GM18861 (cell line): ENCODE results near the gene MYOCOS.

Source experiments
- ATAC-seq: cut with Tn5 transposase; IDR thresholded peaks from one replicate; pipeline ENCODE4 v1.9.1; 2021; ENCODE audit not compliant: unreplicated experiment

MYOCOS gene

DNA sequence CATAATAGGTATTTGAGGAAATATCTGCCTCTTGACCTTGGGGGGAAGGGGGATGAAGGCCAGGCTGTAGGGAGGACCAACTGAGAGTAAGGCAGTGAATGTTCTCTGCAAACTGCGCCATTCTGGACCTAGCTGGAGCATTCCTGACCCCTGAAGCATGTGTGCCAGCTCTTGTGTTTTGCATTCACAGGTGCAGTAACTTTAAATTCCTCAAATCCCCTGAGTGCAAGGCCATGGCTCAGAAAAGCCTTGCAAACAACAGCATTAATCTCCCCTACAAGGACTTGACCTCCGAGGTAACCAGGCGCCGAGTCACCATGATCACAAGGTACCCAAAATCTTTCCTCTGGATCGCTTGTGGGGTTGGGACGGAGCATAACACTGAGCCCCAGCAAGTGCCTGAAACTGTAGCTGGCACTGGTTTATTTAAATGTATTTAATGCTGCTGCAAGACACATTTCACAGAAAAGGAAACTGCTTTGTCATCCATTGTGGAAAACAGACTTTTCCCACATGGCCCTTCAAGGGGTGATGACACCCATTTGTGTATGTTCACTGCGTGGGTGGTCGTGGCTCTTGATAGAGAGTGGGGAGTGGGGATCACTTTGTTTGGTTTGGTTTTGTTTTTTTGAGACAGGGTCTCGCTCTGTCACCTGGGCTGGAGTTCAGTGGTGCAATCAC, 1.7 kb downstream of the MYOCOS start:
- ATAC-seq = no peak

DNA sequence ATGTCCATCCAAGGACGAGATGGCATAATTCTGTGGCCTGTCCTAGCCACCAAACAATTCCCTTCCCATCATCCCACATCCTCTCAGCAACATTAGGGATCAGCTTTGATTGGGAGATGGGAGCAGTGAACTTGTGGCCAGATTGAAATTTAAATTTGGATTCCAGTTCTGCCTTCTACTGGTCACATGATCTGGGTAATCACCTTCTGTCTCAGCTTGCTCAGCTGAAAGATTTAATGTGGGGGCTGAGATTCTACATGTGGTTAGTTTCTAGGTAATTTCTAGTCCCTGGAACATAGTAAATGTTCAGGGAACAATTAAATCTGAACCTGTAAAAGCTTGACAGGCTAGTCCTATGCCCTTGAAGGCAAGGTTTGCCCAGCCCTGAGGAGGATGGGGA, 3.2 kb downstream of the MYOCOS start:
- ATAC-seq = no peak

DNA sequence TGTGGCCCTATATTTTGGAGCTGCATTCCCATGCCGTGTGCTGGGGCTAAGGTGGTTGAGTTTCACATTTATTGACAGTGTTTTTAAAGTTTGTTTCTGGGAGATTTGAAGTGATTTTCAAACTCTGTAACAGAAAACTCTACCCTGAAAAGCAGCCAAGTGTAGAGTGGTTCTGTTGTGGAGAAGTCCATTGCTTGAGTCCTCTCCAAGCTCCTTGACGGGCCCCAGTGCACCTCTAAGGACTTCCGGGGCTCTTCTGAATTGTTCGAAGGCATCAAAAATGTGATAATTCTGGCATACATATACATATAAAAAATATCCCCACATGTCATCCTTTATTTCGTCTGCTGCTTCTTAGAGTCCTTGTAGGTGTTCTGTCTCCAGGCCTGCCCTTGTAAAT, 5.0 kb downstream of the MYOCOS start:
- no peak for ATAC-seq

DNA sequence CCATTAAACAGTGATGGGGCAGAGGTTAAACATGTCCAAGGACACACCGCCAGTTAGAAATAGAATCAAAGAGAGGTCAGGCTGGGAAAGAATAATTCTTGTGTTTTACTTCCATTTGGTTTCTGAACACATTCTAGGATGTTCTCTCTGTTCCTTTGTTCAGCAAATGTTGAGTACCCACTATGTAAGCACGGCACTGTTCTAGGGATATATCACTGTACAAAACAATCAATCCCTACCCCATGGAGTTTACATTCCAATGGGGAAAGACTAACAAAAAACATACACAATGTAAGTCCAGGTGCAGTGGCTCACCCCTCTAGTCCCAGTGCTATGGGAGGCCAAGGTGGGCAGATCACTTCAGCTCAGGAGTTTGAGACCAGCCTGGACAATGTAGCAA, 6.2 kb downstream of the MYOCOS start:
- no peak for ATAC-seq

DNA sequence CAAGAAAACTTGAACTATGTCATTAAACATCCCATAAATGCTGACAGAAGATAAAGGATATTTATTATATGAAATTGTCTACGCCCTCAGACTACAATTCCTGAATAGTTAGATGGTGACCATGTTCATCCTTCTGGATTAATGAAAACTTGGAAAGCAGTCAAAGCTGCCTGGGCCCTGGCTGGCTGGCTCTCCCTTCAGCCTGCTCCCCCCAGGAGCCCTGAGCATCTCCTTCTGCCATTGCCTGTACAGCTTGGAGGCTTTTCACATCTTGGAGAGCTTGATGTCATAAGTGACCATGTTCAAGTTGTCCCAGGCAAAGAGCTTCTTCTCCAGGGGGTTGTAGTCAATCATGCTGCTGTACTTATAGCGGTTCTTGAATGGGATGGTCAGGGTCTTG, 13.6 kb downstream of the MYOCOS start:
- ATAC-seq = no peak

DNA sequence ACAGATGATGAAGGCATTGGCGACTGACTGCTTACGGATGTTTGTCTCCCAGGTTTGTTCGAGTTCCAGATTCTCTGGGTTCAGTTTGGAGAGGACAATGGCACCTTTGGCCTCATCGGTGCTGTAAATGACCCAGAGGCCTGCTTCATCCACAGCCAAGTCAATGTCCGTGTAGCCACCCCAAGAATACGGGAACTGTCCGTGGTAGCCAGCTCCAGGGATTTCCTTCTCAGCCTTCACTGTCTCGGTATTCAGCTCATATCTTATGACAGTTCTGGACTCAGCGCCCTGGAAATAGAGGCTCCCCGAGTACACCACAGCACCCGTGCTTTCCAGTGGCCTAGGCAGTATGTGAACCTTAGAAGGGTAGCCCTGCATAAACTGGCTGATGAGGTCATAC, 14.1 kb downstream of the MYOCOS start:
- ATAC-seq = no peak

DNA sequence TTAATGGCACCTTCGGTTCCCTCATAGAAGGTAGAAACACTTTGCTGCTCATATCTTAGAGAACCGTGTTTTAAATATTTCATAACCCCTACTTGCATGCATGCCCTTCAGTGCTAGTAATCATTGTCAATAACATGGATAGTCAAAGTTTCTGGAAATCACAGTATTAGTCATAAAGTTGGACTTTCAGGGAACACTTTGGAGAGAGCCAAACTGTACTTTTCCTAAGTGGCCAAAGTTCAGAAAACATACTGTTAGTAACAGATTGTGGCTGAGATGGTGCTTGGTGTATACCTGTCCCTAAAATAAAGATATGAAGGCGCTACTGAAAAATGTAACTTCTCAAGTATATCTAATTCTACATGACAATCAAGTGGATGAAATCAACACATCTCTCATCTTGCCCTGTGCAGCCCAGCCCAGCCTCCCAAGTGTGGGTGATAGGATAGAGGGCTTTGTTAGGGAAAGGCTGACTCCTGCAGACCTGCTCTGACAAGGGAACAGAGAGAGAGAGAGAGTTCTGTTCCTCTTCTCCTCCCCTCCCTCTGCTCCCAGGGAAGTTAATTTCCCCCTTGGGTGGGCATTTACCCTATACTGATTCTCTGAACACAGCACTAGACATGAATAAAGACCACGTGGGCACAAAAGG, 16.0 kb downstream of the MYOCOS start:
- ATAC-seq = no peak

DNA sequence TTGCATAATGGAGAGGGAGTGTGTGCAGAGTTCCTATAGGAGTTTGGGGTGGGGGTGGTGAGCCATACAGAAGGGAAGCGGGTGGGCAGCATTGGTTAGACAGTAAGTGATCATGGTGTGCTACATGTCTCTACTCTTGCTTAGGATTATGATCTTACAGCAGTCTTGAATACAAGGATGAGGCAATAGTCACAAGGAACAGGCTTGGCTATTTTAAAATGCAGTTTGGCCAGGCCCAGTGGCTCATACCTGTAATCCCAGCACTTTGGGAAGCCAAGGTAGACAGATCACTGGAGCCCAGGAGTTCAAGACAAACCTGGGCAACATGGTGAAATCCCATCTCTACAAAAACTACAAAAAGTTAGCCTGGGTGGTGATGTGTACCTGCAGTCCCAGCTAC, 18.2 kb downstream of the MYOCOS start:
- no peak for ATAC-seq

DNA sequence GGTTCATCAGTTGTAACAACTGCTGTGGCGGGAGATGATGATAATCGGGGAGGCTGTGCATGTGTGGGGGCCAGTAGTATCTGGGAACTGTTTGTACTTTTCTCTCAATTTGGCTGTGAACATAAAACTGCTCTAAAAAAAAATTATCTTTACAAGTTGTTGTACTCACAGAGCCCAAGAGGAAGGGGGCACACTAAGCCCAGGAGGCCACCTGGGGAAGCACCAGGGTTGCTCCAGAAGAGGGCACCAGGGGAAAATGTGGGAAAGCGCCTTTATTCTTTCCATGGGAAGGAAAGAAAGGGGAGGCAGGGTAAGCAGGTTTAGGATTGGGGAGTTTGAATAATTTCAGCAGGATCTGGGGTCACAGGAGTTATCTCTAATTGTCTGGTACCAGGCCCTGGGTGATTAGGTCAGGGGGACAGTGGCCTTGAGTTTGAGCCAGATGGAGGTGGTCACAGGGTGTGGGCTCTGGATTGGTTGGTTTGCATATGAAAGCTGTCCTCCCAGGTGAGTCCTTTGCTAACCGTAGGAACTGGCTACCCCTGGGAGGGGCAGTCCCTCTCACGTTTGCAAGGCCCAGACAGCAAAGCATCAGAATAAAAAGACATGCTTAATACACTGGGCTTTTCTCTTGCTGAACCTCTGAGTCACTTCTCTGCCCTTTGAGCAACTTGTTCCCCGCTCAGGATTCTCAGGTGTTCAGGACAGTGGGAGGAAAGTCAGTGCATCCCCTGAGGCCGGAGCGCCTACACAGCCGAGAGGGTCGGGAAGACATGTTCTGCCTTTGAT, 19.2 kb downstream of the MYOCOS start:
- ATAC-seq = no peak

DNA sequence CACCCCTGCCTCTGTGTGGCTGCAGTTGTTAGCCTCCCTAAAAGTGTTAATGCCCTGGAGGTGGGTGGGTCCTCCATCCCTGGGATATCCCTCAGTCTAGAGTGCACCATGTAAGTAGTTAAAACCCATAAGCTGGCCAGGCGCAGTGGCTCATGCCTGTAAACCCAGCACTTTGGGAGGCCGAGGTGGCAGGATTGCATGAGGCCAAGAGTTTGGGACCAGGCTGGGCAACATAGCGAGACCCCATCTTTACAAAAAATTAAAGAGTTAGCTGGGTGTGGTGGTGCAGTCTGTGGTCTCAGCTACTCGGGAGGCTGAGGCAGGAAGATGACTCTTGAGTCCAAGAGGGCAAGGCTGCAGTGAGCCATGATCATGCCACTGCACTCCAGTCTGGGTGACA, 20.2 kb downstream of the MYOCOS start:
- ATAC-seq = no peak

DNA sequence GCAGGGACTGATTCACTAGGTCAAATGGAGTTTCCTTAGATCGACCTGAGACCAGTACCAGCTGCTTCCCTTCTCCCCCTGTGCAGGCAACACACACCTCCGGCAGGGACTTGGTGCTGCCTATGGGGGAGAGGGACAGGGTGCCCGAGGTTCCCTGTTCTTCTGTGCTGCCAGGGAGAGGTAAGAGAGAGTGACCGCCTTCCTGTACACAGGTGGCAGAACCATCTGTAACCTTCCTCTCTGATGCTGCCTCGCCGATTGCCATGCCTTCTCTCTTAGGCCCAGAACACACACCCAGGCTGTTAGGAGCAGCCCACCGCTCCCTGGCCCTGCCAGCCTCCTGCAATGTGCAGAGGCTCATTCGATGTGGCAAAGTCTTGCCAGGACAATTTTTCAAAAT, 21.1 kb downstream of the MYOCOS start:
- no peak for ATAC-seq

DNA sequence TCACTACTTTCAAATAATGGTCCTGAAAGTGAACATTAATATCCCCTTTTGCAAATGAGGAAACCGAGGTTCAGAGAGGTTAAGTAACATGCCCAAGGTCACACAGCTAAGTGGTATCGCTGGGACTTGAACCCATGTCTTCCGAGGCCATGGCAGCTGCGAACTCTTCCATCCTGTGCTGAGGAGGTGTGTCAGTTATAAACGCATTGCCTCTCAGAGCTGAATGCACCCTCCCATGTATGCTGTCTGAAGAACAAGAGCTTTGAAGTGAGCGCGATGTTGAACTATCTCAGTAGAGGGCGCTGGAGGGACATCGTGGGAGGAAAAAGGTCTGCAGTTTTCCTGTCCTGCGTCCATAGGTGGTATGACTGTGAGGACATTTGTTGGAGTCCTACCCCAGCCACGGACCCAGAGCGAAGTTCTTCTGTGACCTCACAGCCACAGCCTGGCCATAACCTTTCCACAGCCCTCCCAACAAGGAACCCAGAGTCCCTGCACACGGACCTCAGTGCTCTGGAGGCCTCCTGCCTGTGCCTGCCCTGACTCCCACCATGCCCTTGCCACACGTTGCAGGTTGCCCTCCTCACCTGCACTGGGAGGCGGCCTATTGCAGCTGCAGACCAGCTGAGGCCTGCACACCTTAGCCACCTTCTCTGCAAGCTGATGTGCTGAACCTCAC, 22.9 kb downstream of the MYOCOS start:
- ATAC-seq = no peak

DNA sequence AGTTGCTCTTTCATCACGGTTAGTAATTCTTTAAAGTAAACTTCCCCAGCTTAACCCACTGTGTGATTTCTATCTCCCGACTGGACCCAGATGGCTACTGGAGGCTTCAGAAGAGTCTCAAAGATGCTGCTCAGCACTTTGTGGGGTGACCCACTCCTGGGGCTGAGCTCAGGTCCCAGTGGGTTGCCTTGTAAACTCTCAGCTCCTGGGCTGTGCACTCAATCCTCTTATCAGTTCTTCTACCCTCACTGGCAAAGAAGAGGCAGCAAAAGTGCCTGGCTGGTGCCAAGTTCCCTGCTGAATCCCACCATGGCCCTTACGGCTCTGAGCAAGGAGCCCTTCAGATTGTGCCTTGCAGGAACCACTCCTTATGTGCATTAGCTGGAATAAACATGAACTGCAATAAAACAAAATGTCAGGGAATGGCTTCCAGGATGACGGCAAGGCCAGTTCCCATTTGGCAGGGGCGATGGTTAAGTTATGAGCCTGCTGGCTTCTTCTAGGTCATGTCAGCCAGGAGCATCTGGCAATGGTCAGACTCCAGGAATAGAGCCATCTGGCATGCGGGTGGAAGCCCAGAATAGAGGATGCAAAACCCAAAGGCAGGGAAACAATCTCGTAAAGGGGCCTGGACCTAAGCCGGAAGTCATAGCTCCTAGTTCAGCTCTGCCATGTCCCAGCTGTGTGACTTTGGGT, 23.7 kb downstream of the MYOCOS start:
- no peak for ATAC-seq

DNA sequence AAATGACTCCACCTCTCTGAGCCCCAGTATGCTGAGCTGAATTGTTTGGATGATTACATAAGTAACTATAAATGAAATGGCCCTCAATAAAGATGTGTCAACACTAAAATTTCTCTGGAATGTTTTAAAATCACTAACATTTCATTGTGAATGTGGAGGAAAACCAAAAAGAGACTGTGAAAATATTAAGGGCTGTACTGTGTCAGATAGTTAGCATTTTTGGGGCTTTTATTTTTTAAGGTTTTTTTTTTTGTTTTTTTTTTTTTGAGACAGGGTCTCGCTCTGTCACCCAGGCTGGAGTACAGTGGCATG, 24.2 kb downstream of the MYOCOS start:
- ATAC-seq = no peak

DNA sequence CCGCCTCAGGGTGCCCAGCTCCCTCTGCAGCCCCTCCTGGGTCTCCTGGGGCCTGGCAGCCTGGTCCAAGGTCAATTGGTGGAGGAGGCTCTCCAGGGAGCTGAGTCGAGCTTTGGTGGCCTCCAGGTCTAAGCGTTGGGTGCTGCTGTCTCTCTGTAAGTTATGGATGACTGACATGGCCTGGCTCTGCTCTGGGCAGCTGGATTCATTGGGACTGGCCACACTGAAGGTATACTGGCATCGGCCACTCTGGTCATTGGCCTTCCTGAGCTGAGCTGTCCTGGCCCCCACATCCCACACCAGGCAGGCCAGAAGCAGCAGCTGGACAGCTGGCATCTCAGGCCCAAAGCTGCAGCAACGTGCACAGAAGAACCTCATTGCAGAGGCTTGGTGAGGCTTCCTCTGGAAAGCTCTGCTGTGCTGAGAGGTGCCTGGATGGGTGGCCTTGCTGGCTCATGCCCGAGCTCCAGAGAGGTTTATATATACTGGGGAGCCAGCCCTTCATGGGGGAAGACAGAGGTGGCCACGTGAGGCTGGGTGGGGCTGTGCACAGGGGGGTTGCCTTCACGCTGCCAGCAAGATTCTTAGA, 30.3 kb downstream of the MYOCOS start, which contains the start of gene MYOC:
Gene MYOC, minus strand, starts transcription at position 455 of the 589 bp plus-strand sequence. Its CDS starts 77 bp downstream, at position 378.
- ATAC-seq = no peak

DNA sequence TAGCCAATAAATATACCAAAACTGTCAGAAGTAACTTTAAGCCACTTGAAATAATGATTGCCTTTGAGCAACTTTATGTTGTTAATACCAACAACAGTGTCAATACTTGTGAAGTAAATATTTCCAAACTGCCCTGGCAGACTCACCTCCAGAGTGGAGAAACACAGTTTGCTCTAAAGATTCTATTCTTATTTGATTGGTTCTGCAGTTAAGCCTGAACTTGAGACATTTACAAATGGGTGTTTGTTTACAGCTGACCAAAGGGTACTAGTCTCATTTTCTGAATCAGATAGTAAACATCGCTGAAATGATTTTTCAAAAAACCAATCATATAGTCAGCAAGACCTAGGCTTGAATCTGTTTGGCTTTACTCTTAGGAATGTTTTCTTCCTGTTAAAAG, 31.8 kb downstream of the MYOCOS start:
- ATAC-seq = no peak

DNA sequence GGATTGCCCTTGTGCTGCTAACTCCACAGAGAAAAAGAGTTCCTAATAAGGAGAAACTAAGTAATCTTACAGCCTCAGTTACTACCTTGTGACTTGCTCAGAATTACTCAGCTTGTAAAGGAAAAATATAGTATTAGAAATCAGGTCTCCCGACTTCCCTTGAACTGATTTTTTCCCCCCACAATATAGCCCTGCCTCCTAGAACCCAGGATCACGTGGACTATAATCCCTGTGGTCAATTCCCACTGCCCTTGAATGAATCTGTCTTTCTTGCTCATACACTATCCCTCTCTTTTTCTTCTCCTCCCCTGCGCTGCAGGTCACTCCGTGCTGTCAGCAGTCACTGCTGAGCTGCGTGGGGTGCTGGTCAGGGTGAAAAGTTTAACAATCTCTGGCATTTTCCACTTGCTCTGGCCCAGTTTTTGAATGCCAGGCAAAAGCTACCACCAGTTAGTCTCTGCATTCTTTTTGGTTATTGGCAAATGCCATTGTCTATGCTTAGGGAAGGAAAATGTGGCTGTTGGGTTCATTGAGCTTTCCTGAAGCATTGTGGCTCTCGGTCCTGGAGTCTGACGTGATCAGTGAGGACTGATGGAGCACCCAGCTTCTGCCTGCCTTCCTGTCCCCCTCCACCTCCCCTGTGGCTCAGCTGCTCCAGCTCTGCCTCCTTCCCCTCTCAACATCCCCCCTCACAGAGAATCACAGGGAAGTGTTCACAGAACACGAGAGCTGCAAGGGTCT, 32.3 kb downstream of the MYOCOS start:
- ATAC-seq = no peak

DNA sequence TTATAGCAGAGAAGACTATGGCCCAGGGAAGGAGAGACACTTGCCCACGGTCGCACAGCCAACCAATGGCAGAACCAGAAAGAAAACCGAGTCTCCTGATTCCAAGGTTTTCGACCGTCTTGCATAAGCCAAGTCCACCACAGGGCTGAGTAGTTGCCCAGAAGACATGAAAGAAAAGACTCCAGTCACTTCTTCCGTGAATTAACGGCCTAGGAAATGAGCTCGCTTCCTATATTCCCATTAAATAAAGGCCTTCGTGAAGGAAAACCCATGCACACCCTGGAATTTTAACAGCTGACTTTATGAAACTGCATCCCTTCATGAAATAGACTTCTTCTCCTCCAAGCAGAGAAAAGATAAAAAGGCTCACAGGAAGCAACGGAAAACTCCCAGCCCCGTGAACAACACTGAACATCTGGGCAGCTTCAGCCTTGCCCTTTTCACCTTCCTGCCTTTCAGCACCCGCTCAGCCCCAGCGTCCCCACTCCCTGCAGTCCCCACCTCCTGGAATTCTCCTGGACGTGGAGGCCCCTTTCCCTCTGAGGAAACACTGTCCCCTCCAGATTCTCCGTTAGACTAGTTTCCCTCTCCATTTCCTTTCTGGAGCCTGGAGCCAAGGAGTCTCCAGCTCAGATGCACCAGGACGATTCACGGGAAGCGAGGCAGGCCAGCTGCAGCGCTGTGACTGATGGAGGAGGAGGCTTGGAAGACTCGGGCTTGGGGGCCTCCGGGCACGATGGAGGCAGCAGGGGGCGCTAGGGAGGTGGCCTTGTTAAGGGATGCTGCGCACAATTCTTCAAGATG, 33.1 kb downstream of the MYOCOS start:
- ATAC-seq = no peak

DNA sequence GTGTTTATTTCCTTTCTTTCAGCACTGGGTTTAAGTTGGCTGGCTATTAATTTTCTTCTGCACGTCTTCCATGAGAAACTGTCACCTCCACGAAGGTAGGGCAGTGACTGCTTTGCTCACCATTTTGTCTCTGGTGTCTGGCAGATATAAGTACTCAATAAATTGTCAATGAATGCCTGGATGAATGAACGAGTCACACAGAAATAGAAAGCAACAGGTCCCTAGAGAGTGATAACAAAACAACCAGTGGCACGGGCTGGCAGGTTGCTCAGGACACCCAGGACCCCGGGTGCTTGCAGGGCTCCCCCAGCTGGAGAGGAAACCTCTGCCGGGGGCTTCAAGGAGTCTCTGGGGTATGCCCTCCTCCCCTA, 33.7 kb downstream of the MYOCOS start:
- no peak for ATAC-seq
